H1 (cell line): ENCODE measurements around the gene GLP1R. TPM values are rescaled to one million over a fixed set of nuclear protein-coding genes. Genes with fewer than 3 reads are reported as not detected.

Source experiments
- CTCF ChIA-PET: fragments of 300-600 bp; sonication (Branson Sonifier 250); formaldehyde crosslinking; loops from one replicate; lab custom pipeline; 2021; ENCODE audit not compliant: partially characterized antibody; lab: Charles Lee
- POLR2A ChIA-PET: fragments of 300-600 bp; sonication (Branson Sonifier 250); formaldehyde crosslinking; loops from one replicate; lab custom pipeline; 2021; ENCODE audit warnings: inconsistent platforms; ENCODE audit not compliant: partially characterized antibody; lab: Charles Lee
- DNase-seq, 2 experiments: peaks; one replicate each; pipeline versions ENCODE4 v3.0.0 to v3.0.0-alpha.2; 2010 to 2022; ENCODE audit warnings: low spot score in 2 of 2, low read depth in 1 of 2, mixed read lengths in 1 of 2
- FAIRE-seq: peaks from 2 replicates; lab custom pipeline; 2011; peaks lifted over from hg19 to GRCh38; lab: Jason Lieb, UNC
- H2AFZ ChIP-seq: 2 replicates; pipeline ENCODE4 v1.8.1; 2012; ENCODE audit warnings: low read length, inconsistent platforms
- H2AK5ac ChIP-seq: 2 replicates; pipeline ENCODE4 v1.6.1; 2013; ENCODE audit warnings: low read depth, low read length
- H2BK120ac ChIP-seq: replicated peaks from 2 replicates; pipeline ENCODE3; 2013; ENCODE audit warnings: low read depth, low read length, inconsistent platforms
- H2BK12ac ChIP-seq: 2 replicates; pipeline ENCODE4 v1.6.1; 2013; ENCODE audit warnings: low read depth, low read length
- H2BK15ac ChIP-seq: 2 replicates; pipeline ENCODE4 v1.6.1; 2013; ENCODE audit warnings: low read length
- H2BK20ac ChIP-seq: 2 replicates; pipeline ENCODE4 v1.6.1; 2013; ENCODE audit warnings: low read length
- H2BK5ac ChIP-seq: 2 replicates; pipeline ENCODE4 v1.6.1; 2013; ENCODE audit warnings: low read depth, low read length
- H3K14ac ChIP-seq: 2 replicates; pipeline ENCODE4 v1.6.1; 2013; ENCODE audit warnings: inconsistent platforms; ENCODE audit not compliant: insufficient read length
- H3K18ac ChIP-seq: 2 replicates; pipeline ENCODE4 v1.6.1; 2013; ENCODE audit warnings: low read length; ENCODE audit errors: extremely low read depth
- H3K23ac ChIP-seq: 2 replicates; pipeline ENCODE4 v1.6.1; 2013; ENCODE audit warnings: inconsistent platforms; ENCODE audit not compliant: insufficient read length
- H3K23me2 ChIP-seq: 2 replicates; pipeline ENCODE4 v1.6.1; 2013; ENCODE audit warnings: low read depth, low read length
- H3K27ac ChIP-seq: 2 replicates; pipeline ENCODE4 v1.6.1; 2011; ENCODE audit warnings: low read depth, low read length, inconsistent platforms
- H3K27me3 ChIP-seq, 4 experiments: replicated peaks in 1 of 4; 1 replicate in 1 of 4; 2 replicates in 3 of 4; pipeline versions ENCODE4 v1.6.1 to v1.8.1; 2011 to 2013; ENCODE audit warnings: low read length in 3 of 4, mild to moderate bottlenecking in 3 of 4, inconsistent platforms in 2 of 4, mixed read lengths in 2 of 4, moderate library complexity in 1 of 4; ENCODE audit not compliant: control insufficient read depth in 3 of 4, insufficient read depth in 3 of 4; ENCODE audit errors: extremely low read depth in 1 of 4
- H3K36me3 ChIP-seq, 4 experiments: 2 replicates each; pipeline versions ENCODE4 v1.6.1 to v1.8.1; 2011 to 2013; ENCODE audit warnings: mild to moderate bottlenecking in 4 of 4, low read length in 3 of 4, moderate library complexity in 2 of 4, control low read depth in 1 of 4, inconsistent platforms in 1 of 4; ENCODE audit not compliant: insufficient read depth in 4 of 4, control insufficient read depth in 2 of 4
- H3K4ac ChIP-seq: replicated peaks from 2 replicates; pipeline ENCODE3; 2013; ENCODE audit warnings: low read length, low read depth, mixed read lengths, inconsistent platforms; ENCODE audit not compliant: insufficient read length
- H3K4me1 ChIP-seq, 4 experiments: replicated peaks in 1 of 4; 1 replicate in 1 of 4; 2 replicates in 3 of 4; pipeline versions ENCODE4 v1.6.1 to v1.8.1; 2011 to 2013; ENCODE audit warnings: low read length in 3 of 4, inconsistent platforms in 2 of 4, mixed read lengths in 1 of 4; ENCODE audit not compliant: insufficient read depth in 4 of 4, control insufficient read depth in 3 of 4
- H3K4me2 ChIP-seq, 2 experiments: 2 replicates each; pipeline versions ENCODE4 v1.6.1 to v1.8.1; 2011 to 2013; ENCODE audit warnings: low read depth in 2 of 2, low read length in 2 of 2, control low read depth in 1 of 2, inconsistent platforms in 1 of 2, mild to moderate bottlenecking in 1 of 2; ENCODE audit not compliant: insufficient read depth in 1 of 2
- H3K4me3 ChIP-seq, 4 experiments: fragments of 200-600, 300-600 bp in 1 of 4; sonication (generic), shearing (Covaris generic), sonication (Bioruptor Twin) in 1 of 4; 2 replicates each; pipeline versions ENCODE4 v1.5.1 to v1.8.1; 2011 to 2016; ENCODE audit warnings: low read length in 4 of 4, low read depth in 3 of 4, control low read depth in 2 of 4, inconsistent platforms in 2 of 4, mild to moderate bottlenecking in 2 of 4, mixed read lengths in 1 of 4, moderate library complexity in 1 of 4; ENCODE audit not compliant: insufficient read depth in 2 of 4; ENCODE audit errors: extremely low read depth in 1 of 4
- H3K56ac ChIP-seq: replicated peaks from 2 replicates; pipeline ENCODE3; 2013; ENCODE audit warnings: low read depth, mild to moderate bottlenecking, mixed read lengths, low read length, inconsistent platforms; ENCODE audit not compliant: insufficient read length
- H3K79me1 ChIP-seq: 2 replicates; pipeline ENCODE4 v1.6.1; 2013; ENCODE audit warnings: low read depth, low read length, control low read depth
- H3K79me2 ChIP-seq, 2 experiments: 2 replicates each; pipeline versions ENCODE4 v1.6.1 to v1.8.1; 2012 to 2013; ENCODE audit warnings: low read length in 2 of 2, mild to moderate bottlenecking in 2 of 2, inconsistent platforms in 1 of 2; ENCODE audit not compliant: insufficient read depth in 2 of 2, control insufficient read depth in 1 of 2
- H3K9ac ChIP-seq, 4 experiments: replicated peaks in 1 of 4; 1 replicate in 1 of 4; 2 replicates in 3 of 4; pipeline versions ENCODE4 v1.6.1 to v1.8.1; 2011 to 2013; ENCODE audit warnings: low read depth in 3 of 4, low read length in 3 of 4, control low read depth in 2 of 4, mild to moderate bottlenecking in 2 of 4, moderate library complexity in 2 of 4, inconsistent platforms in 1 of 4; ENCODE audit errors: extremely low read depth in 1 of 4
- H3K9me3 ChIP-seq, 2 experiments: 2 replicates each; pipeline versions ENCODE4 v1.6.1 to v1.8.1; 2012 to 2013; ENCODE audit warnings: mild to moderate bottlenecking in 2 of 2, moderate library complexity in 2 of 2, control low read depth in 1 of 2, inconsistent platforms in 1 of 2, low read depth in 1 of 2, low read length in 1 of 2, mixed read lengths in 1 of 2; ENCODE audit not compliant: insufficient read depth in 2 of 2
- H4K20me1 ChIP-seq, 2 experiments: replicated peaks in 1 of 2; 2 replicates each; pipeline versions ENCODE3 to v1.8.1; 2011 to 2013; ENCODE audit warnings: inconsistent platforms in 2 of 2, low read length in 2 of 2, mild to moderate bottlenecking in 1 of 2; ENCODE audit not compliant: insufficient read depth in 2 of 2, control insufficient read depth in 1 of 2
- H4K5ac ChIP-seq: 2 replicates; pipeline ENCODE4 v1.6.1; 2013; ENCODE audit warnings: low read length, low read depth, mixed read lengths, inconsistent platforms; ENCODE audit not compliant: insufficient read length
- H4K8ac ChIP-seq: 2 replicates; pipeline ENCODE4 v1.8.0; 2013; ENCODE audit warnings: mild to moderate bottlenecking, moderate library complexity, low read length, inconsistent platforms; ENCODE audit not compliant: insufficient read depth; ENCODE audit errors: extremely low read depth
- H4K91ac ChIP-seq: replicated peaks from 2 replicates; pipeline ENCODE3; 2013; ENCODE audit warnings: low read length, mixed read lengths, inconsistent platforms; ENCODE audit not compliant: insufficient read length
- EZH2 ChIP-seq: fragments of 200-600 bp; sonication (generic); IDR thresholded peaks from 2 replicates; pipeline ENCODE4 v1.7.1; 2012; ENCODE audit warnings: low read depth, mild to moderate bottlenecking, moderate library complexity, low read length, inconsistent platforms; ENCODE audit not compliant: severe bottlenecking
- TEAD4 ChIP-seq: IDR thresholded peaks from 2 replicates; pipeline ENCODE4 v1.6.1; 2012; ENCODE audit warnings: low read depth, low read length, inconsistent platforms, mixed read lengths
- WGBS, 2 experiments: shearing (Covaris generic) in 1 of 2; methylation state at CpG; one replicate each; pipeline versions ENCODE4 v1.1.6 to v1.1.7; 2013 to 2015; ENCODE audit warnings: low lambda C conversion rate in 2 of 2, mixed read lengths in 2 of 2, inconsistent platforms in 1 of 2, low coverage in 1 of 2, missing lambda C conversion rate in 1 of 2; ENCODE audit not compliant: insufficient replicate concordance in 2 of 2, insufficient coverage in 1 of 2, insufficient read length in 1 of 2; ENCODE audit errors: extremely low coverage in 1 of 2, missing lambda C conversion rate in 1 of 2; 5-methylcytosine and 5-hydroxymethylcytosine counted together
- polyA plus RNA-seq, 7 experiments: library from polyadenylated mRNA; depleted of rRNA in 3 of 7; stranded (reverse) in 5 of 7; unstranded in 2 of 7; fragments of >200 nt in 5 of 7; fragments of 200-250 nt in 2 of 7; gene quantifications; 1 replicate in 5 of 7; 2 replicates in 1 of 7; 4 replicates in 1 of 7; pipeline versions ENCODE4 v1.2.1 to v1.2.3, GENCODE V29; 2011 to 2013; ENCODE audit warnings: missing spikeins in 2 of 7, mixed read lengths in 2 of 7
- total RNA-seq: library from RNA; stranded (reverse); fragmentation: NEBNext Ultra II Directional; extraction: Animal tissue kit (Norgen Biotek cat#: 25700); gene quantifications from 2 replicates; pipeline ENCODE4 v1.2.1, GENCODE V29; 2021

GLP1R gene
- total and polyA plus RNA-seq, 2 of the 8 experiments (the other 6 are each of a cell fraction or from before 2014, with no cell fraction given) = 2.6 to 2.7 TPM

DNA sequence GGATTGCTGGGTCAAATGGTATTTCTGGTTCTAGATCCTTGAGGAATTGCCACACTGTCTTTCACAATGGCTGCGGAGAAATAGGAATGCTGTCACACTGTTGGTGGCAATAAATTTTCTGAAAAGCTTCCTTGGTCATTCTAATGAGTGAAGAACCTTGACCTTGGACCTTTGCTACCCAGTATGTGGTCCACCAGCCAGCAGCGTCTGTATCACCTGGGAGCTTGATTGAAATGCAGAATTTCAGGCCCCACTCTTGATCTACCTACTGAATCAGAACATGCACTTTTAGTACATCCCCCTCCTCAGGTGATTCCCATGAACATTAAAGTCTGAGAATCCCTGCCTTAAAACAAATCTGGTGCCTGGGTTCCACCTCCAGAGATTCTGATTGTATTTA lies 27.5 kb upstream of the GLP1R start:
- ChIA-PET CTCF (interaction anchor here (0.8 to 6.5 kb wide), 8 partner anchors 9 to 451 kb away, joined by 3 to 27 read pairs (median 15); no protein-coding TSS in a partner anchor), POLR2A (no interaction called here)
- FAIRE-seq = no peak
- WGBS, 2 experiments = 37% methylated on average over 2 of the region's 2 CpGs; no CpG with 5 or more reads in 1 of the 2 experiments
- Histone ChIP-seq H2AFZ (no peak overlapping the region), H2BK120ac (no peak overlapping the region), H3K79me2 (no peaks in the 10 kb centered on the region), H3K36me3 (no peaks in the 10 kb centered on the region), H3K4ac (no peak overlapping the region), H3K18ac (no peak overlapping the region), H3K9ac (no peak overlapping the region), H4K20me1 (no peaks in the 10 kb centered on the region), H3K79me1 (no peaks in the 10 kb centered on the region), H3K9me3 (no peaks in the 10 kb centered on the region), H3K4me2 (peak overlapping the region in 1 of 2 experiments; percentile 14; a peak in 1 of 4 replicates), H3K23ac (no peak overlapping the region), H3K27ac (no peak overlapping the region), H3K27me3 (no peaks in the 10 kb centered on the region; a peak in 2 of 7 replicates), H3K23me2 (peaks cover 2% of the 10 kb centered on the region; the same call in 1 of the 2 replicates), H3K14ac (no peak overlapping the region), H2BK15ac (no peak overlapping the region), H4K8ac (no peak overlapping the region), H2AK5ac (no peak overlapping the region), H2BK5ac (no peak overlapping the region), H2BK12ac (no peak overlapping the region), H4K5ac (no peak overlapping the region), H4K91ac (no peak overlapping the region), H3K4me3 (no peak overlapping the region), H3K56ac (no peak overlapping the region)
- no peak for DNase-seq
- TF ChIP-seq TEAD4 (peak; percentile 3; the same call in 1 of the 2 replicates), EZH2 (no peak)
- TF ChIP-seq, all 59 proteins: peak for 1
- no peak overlapping the region for H2BK20ac ChIP-seq
- H3K4me1 ChIP-seq = no peaks in the 10 kb centered on the region
